Muscle of leg (tissue), 11 donors: ENCODE data around the gene PFKFB3. TPM values are rescaled to one million over a fixed set of nuclear protein-coding genes. Genes with fewer than 3 reads are reported as not detected.

Source experiments
- DNase-seq: peaks from one replicate; pipeline ENCODE4 v3.0.0; 2013
- H3K27ac ChIP-seq: one replicate; pipeline ENCODE4 v1.5.1; 2013; ENCODE audit warnings: mild to moderate bottlenecking, low read length, control low read depth
- H3K27me3 ChIP-seq: one replicate; pipeline ENCODE4 v1.6.1; 2013; ENCODE audit warnings: low read length; ENCODE audit not compliant: control insufficient read depth, insufficient read depth
- H3K36me3 ChIP-seq: one replicate; pipeline ENCODE4 v1.6.1; 2013; ENCODE audit warnings: low read length; ENCODE audit not compliant: control insufficient read depth, insufficient read depth
- H3K4me1 ChIP-seq: one replicate; pipeline ENCODE4 v1.6.1; 2013; ENCODE audit warnings: low read length; ENCODE audit not compliant: control insufficient read depth, insufficient read depth
- H3K4me3 ChIP-seq: one replicate; pipeline ENCODE4 v1.5.1; 2013; ENCODE audit warnings: low read length, control low read depth
- H3K9me3 ChIP-seq: replicated peaks from 2 replicates; pipeline ENCODE4 v1.6.1; 2013; ENCODE audit warnings: low read depth, low read length; ENCODE audit not compliant: control insufficient read depth
- WGBS: methylation state at CpG from one replicate; pipeline ENCODE4 v1.1.5; 2013; ENCODE audit warnings: missing lambda C conversion rate; ENCODE audit not compliant: insufficient coverage; 5-methylcytosine and 5-hydroxymethylcytosine counted together
- polyA plus RNA-seq, 8 donors: library from polyadenylated mRNA; unstranded; fragments of 120-200 nt; gene quantifications; one replicate each; pipeline versions ENCODE4 v1.2.1 to v1.2.3, GENCODE V29; 2013; ENCODE audit warnings: inconsistent platforms in 1 of 8, low replicate concordance in 1 of 8; ENCODE audit not compliant: insufficient read length in 8 of 8, insufficient read depth in 1 of 8
- total RNA-seq: library from RNA; stranded (reverse); fragments of 120-200 nt; gene quantifications from one replicate; pipeline ENCODE4 v1.2.4, GENCODE V29; 2013

PFKFB3 gene
- total and polyA plus RNA-seq, 9 donors, result 10.5 to 16.5 (median 12.7) TPM

GRCh38 chr10:6218692-6219493 is 16.2 kb downstream of the PFKFB3 start:
- Histone ChIP-seq H3K27me3 (no peaks in the 10 kb centered on the region), H3K4me1 (no peaks in the 10 kb centered on the region), H3K27ac (no peak overlapping the region), H3K36me3 (peaks cover 88% of the 10 kb centered on the region), H3K4me3 (no peak overlapping the region), H3K9me3 (no peaks in the 10 kb centered on the region)
- DNase-seq, result no peak
- 82% methylated on average over 19 of the region's 24 CpGs for WGBS

GRCh38 chr10:6219494-6219836 is 16.7 kb downstream of the PFKFB3 start:
- DNase-seq, result no peak
- peaks cover 86% of the 10 kb centered on the region for H3K36me3 ChIP-seq

GRCh38 chr10:6220418-6221191 is 17.9 kb downstream of the PFKFB3 start:
- Histone ChIP-seq H3K4me1 (no peaks in the 10 kb centered on the region), H3K9me3 (no peaks in the 10 kb centered on the region), H3K27me3 (no peaks in the 10 kb centered on the region), H3K36me3 (peaks cover 81% of the 10 kb centered on the region), H3K4me3 (no peak overlapping the region), H3K27ac (no peak overlapping the region)
- DNase-seq, result no peak
- 92% methylated on average over 27 of the region's 32 CpGs for WGBS

More at GRCh38 chr10:6219494-6219836, 16.7 kb downstream of the PFKFB3 start:
- H3K9me3 ChIP-seq, result no peaks in the 10 kb centered on the region
- no peaks in the 10 kb centered on the region for H3K27me3 ChIP-seq
- H3K27ac ChIP-seq, result no peak overlapping the region
- 79% methylated on average over 9 of the region's 10 CpGs for WGBS
- no peaks in the 10 kb centered on the region for H3K4me1 ChIP-seq
- no peak overlapping the region for H3K4me3 ChIP-seq

GRCh38 chr10:6221192-6221940 is 18.6 kb downstream of the PFKFB3 start:
- H3K4me1 ChIP-seq, result no peaks in the 10 kb centered on the region
- no peak overlapping the region for H3K4me3 ChIP-seq
- DNase-seq, result no peak
- WGBS, result 96% methylated on average over 24 of the region's 30 CpGs
- H3K27me3 ChIP-seq, result no peaks in the 10 kb centered on the region
- H3K27ac ChIP-seq, result no peak overlapping the region
- peaks cover 81% of the 10 kb centered on the region for H3K36me3 ChIP-seq
- no peaks in the 10 kb centered on the region for H3K9me3 ChIP-seq

- no peak for DNase-seq
- no peaks in the 10 kb centered on the region for H3K9me3 ChIP-seq
- no peak overlapping the region for H3K27ac ChIP-seq
- no peaks in the 10 kb centered on the region for H3K27me3 ChIP-seq
- H3K4me3 ChIP-seq, result no peak overlapping the region
- 80% methylated on average over 17 of the region's 21 CpGs for WGBS
- H3K4me1 ChIP-seq, result no peaks in the 10 kb centered on the region
- peaks cover 73% of the 10 kb centered on the region for H3K36me3 ChIP-seq
Measured at GRCh38 chr10:6221971-6222751, 19.4 kb downstream of the PFKFB3 start.

- Histone ChIP-seq H3K27me3 (no peaks in the 10 kb centered on the region), H3K4me1 (no peaks in the 10 kb centered on the region), H3K27ac (no peak overlapping the region), H3K4me3 (no peak overlapping the region), H3K9me3 (no peaks in the 10 kb centered on the region), H3K36me3 (peaks cover 75% of the 10 kb centered on the region)
- WGBS, result 88% methylated on average over 15 of the region's 19 CpGs
- no peak for DNase-seq
Measured at GRCh38 chr10:6222755-6223154, 20.0 kb downstream of the PFKFB3 start.

GRCh38 chr10:6223981-6224380 is 21.2 kb downstream of the PFKFB3 start:
- Histone ChIP-seq H3K9me3 (no peaks in the 10 kb centered on the region), H3K4me3 (no peak overlapping the region), H3K36me3 (peaks cover 80% of the 10 kb centered on the region), H3K27me3 (no peaks in the 10 kb centered on the region), H3K4me1 (peaks cover 3% of the 10 kb centered on the region), H3K27ac (no peak overlapping the region)
- 81% methylated on average over 13 of the region's 14 CpGs for WGBS
- no peak for DNase-seq

- Histone ChIP-seq H3K4me3 (no peak overlapping the region), H3K27ac (no peak overlapping the region), H3K4me1 (peaks cover 3% of the 10 kb centered on the region)
Measured at GRCh38 chr10:6224781-6225180, 22.0 kb downstream of the PFKFB3 start.

GRCh38 chr10:6225263-6225814 is 22.6 kb downstream of the PFKFB3 start:
- Histone ChIP-seq H3K27ac (no peak overlapping the region), H3K27me3 (no peaks in the 10 kb centered on the region), H3K9me3 (no peaks in the 10 kb centered on the region), H3K4me3 (no peak overlapping the region), H3K4me1 (peaks cover 3% of the 10 kb centered on the region), H3K36me3 (peaks cover 79% of the 10 kb centered on the region)
- WGBS, result 74% methylated on average over 15 of the region's 15 CpGs
- DNase-seq, result no peak

More at GRCh38 chr10:6224781-6225180, 22.0 kb downstream of the PFKFB3 start:
- Histone ChIP-seq H3K27me3 (no peaks in the 10 kb centered on the region), H3K36me3 (peaks cover 80% of the 10 kb centered on the region), H3K9me3 (no peaks in the 10 kb centered on the region)
- no peak for DNase-seq
- 69% methylated on average over 13 of the region's 13 CpGs for WGBS
